Measurements from ENCODE around the gene TSPAN4. TPM values are rescaled to one million over a fixed set of nuclear protein-coding genes. Genes with fewer than 3 reads are reported as not detected.

Gene TSPAN4
- total and polyA plus RNA-seq, 2 of the 13 experiments (the other 11 are each of a cell fraction or from before 2014, with no cell fraction given): 31.7 to 68.3 TPM

GRCh38 chr11:819129-819931, 23.3 kb upstream of the TSPAN4 start (continued):
- TF ChIP-seq ZFX (CRISPR knock-in tag; IDR thresholded peaks at IDR 0.05; ENCODE audit: low read depth): peak; percentile 88
- peak; percentile 81 for TF ChIP-seq ZFY (CRISPR knock-in tag; IDR thresholded peaks at IDR 0.05)
- no peak for TF ChIP-seq ZBTB4 (CRISPR knock-in tag; IDR thresholded peaks at IDR 0.05; ENCODE audit: borderline replicate concordance)
- no peak for TF ChIP-seq MNT (IDR thresholded peaks at IDR 0.05)
- TF ChIP-seq TEF (CRISPR knock-in tag; IDR thresholded peaks at IDR 0.05): no peak
- no peak for TF ChIP-seq HOXA7 (CRISPR knock-in tag; IDR thresholded peaks at IDR 0.05)
- TF ChIP-seq NFE2L1 (CRISPR knock-in tag; IDR thresholded peaks at IDR 0.05; ENCODE audit: borderline replicate concordance): no peak
- peak; percentile 24; the same call in 1 of the 2 replicates for TF ChIP-seq KAT8 (CRISPR knock-in tag; IDR thresholded peaks at IDR 0.05)
- peak; percentile 18; the same call in 1 of the 2 replicates for TF ChIP-seq ZBED4 (CRISPR knock-in tag; IDR thresholded peaks at IDR 0.05; ENCODE audit: borderline replicate concordance)
- no peak for TF ChIP-seq ZNF770 (CRISPR knock-in tag; IDR thresholded peaks at IDR 0.05)
- TF ChIP-seq TBX3 (IDR thresholded peaks at IDR 0.05; ENCODE audit: borderline replicate concordance): no peak
- peak; percentile 81; the same call in 1 of the 2 replicates for TF ChIP-seq ATF7-NPFF (CRISPR knock-in tag; IDR thresholded peaks at IDR 0.05; ENCODE audit: low read depth)
- TF ChIP-seq FUBP1 (CRISPR knock-in tag; IDR thresholded peaks at IDR 0.05; ENCODE audit: borderline replicate concordance): no peak
